Loucy (cell line): ENCODE measurements around the gene ZBTB37.

Experiments used
- EZH2phosphoT487 ChIP-seq: fragments of 200-600 bp; IDR thresholded peaks from 2 replicates; pipeline ENCODE4 v1.6.1; 2018; ENCODE audit warnings: antibody characterized with exemption, mild to moderate bottlenecking, moderate library complexity, borderline replicate concordance
- TF ChIP-seq, protein P1 (sequence below): fragments of 200-600 bp; sonication (generic); conservative IDR thresholded peaks from 2 replicates; pipeline ENCODE4 v1.5.1; 2014; ENCODE audit warnings: mild to moderate bottlenecking, antibody characterized with exemption, low read length

DNA sequence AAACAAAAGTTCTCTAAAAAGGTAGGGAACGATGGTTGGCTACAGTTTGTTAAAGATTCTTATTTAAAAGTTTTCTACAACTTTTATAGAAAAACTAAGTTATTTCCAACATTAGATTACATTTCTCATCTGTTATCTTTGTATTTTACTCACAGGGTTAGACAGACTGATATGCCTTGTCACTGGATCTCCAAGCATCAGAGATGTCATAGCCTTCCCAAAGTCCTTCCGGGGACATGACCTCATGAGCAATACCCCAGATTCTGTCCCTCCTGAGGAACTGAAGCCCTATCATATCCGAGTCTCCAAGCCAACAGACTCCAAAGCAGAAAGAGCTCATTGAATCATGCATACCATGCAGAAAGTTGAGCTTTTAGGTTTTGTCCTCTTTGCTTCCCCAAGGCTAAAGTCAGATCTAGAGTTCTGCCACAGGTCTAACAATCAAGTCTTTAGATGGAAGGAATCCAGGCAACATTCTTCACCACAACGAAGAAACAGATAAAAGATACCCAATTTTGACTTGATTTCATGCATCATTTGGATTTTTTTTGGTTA is 10.7 kb upstream of the ZBTB37 start:
- TF ChIP-seq, protein P1, sequence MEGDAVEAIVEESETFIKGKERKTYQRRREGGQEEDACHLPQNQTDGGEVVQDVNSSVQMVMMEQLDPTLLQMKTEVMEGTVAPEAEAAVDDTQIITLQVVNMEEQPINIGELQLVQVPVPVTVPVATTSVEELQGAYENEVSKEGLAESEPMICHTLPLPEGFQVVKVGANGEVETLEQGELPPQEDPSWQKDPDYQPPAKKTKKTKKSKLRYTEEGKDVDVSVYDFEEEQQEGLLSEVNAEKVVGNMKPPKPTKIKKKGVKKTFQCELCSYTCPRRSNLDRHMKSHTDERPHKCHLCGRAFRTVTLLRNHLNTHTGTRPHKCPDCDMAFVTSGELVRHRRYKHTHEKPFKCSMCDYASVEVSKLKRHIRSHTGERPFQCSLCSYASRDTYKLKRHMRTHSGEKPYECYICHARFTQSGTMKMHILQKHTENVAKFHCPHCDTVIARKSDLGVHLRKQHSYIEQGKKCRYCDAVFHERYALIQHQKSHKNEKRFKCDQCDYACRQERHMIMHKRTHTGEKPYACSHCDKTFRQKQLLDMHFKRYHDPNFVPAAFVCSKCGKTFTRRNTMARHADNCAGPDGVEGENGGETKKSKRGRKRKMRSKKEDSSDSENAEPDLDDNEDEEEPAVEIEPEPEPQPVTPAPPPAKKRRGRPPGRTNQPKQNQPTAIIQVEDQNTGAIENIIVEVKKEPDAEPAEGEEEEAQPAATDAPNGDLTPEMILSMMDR = no peak
- TF ChIP-seq EZH2phosphoT487 = no peak
